Tibial artery (tissue), 4 donors: Measurements from ENCODE around the gene FBXO36.

Source experiments
- DNase-seq, 2 donors: peaks; one replicate each; pipeline ENCODE4 v3.0.0-alpha.2; 2019
- H3K27ac ChIP-seq, 2 donors: fragments of 200-600 bp; sonication (generic) in 1 of 2; 1 replicate in 1 of 2; 2 replicates in 1 of 2; pipeline ENCODE4 v1.5.1; 2018 to 2019; ENCODE audit warnings: mild to moderate bottlenecking in 1 of 2
- H3K27me3 ChIP-seq, 2 donors: fragments of 200-600 bp; sonication (generic) in 1 of 2; one replicate each; pipeline versions ENCODE4 v1.5.1 to v1.6.0; 2016 to 2019
- H3K36me3 ChIP-seq, 3 donors: fragments of 200-600 bp; sonication (generic) in 2 of 3; one replicate each; pipeline ENCODE4 v1.5.1; 2016 to 2019; ENCODE audit warnings: mild to moderate bottlenecking in 2 of 3
- H3K4me1 ChIP-seq, 4 donors: fragments of 200-600 bp; sonication (generic) in 2 of 4; 1 replicate in 3 of 4; 2 replicates in 1 of 4; pipeline ENCODE4 v1.5.1; 2016 to 2019
- H3K4me3 ChIP-seq, 2 donors: fragments of 200-600 bp; sonication (generic) in 1 of 2; 1 replicate in 1 of 2; 2 replicates in 1 of 2; pipeline ENCODE4 v1.5.1; 2018 to 2019; ENCODE audit warnings: mild to moderate bottlenecking in 2 of 2
- H3K9me3 ChIP-seq, 3 donors: fragments of 200-600 bp; sonication (generic) in 1 of 3; one replicate each; pipeline ENCODE4 v1.5.1; 2016 to 2019
- intact Hi-C: fragments of 100-400 bp; cut with DNase I; formaldehyde crosslinking; loops from one replicate; pipeline ENCODE4 v1.15.0; 2023; ENCODE audit warnings: low total_unique reads
- TF ChIP-seq, protein P1 (sequence below), 2 experiments: fragments of 200-600 bp in 1 of 2; fragments of 450-650 bp in 1 of 2; IDR thresholded peaks; one replicate each; pipeline ENCODE4 v1.5.1; 2017 to 2019; ENCODE audit warnings: antibody characterized with exemption in 2 of 2, mild to moderate bottlenecking in 1 of 2, moderate library complexity in 1 of 2

The FBXO36 gene

DNA sequence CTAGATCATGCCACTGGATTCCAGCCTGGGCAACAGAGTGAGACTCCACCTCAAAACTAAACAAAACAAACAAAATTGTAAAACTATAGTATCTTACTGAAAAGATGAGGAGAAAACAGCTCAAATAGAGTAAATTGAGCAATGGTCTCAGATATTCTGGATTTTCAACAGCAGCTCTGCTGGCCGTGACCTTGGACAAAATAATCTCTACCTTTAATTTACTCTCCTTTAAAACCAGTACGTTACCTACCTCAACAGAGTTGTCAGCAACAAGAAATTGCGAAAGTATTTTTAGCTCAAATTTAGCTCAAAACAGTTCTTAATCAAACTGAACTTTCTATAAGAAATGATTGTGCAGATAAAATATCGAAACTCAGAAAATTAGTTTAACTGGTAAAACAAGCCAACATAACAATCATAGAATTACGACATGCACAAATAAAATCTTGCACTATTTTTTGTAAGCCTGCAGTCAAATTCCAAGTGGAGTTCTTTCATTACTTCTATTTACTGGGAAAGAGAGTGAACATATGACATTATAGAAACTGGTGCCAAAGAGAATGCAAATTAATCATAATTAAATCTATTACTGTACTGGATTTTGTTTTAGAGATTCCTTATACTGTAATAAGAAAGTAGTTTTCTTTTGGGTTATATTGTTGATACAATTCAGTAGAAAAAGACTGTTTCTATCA lies 41.3 kb upstream of the FBXO36 start:
- DNase-seq: no peak
- H3K27me3 ChIP-seq: no peaks in the 10 kb centered on the region
- no peak overlapping the region for H3K27ac ChIP-seq
- H3K9me3 ChIP-seq: no peaks in the 10 kb centered on the region
- intact Hi-C loops: no loop called here
- no peak overlapping the region for H3K4me3 ChIP-seq
- TF ChIP-seq, protein P1, sequence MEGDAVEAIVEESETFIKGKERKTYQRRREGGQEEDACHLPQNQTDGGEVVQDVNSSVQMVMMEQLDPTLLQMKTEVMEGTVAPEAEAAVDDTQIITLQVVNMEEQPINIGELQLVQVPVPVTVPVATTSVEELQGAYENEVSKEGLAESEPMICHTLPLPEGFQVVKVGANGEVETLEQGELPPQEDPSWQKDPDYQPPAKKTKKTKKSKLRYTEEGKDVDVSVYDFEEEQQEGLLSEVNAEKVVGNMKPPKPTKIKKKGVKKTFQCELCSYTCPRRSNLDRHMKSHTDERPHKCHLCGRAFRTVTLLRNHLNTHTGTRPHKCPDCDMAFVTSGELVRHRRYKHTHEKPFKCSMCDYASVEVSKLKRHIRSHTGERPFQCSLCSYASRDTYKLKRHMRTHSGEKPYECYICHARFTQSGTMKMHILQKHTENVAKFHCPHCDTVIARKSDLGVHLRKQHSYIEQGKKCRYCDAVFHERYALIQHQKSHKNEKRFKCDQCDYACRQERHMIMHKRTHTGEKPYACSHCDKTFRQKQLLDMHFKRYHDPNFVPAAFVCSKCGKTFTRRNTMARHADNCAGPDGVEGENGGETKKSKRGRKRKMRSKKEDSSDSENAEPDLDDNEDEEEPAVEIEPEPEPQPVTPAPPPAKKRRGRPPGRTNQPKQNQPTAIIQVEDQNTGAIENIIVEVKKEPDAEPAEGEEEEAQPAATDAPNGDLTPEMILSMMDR (IDR thresholded peaks at IDR 0.05): no peak
- H3K4me1 ChIP-seq: peaks cover 0 to 38% (median 6%) of the 10 kb centered on the region in 4 donors
- peaks cover 18 to 33% (median 31%) of the 10 kb centered on the region in 3 donors for H3K36me3 ChIP-seq

DNA sequence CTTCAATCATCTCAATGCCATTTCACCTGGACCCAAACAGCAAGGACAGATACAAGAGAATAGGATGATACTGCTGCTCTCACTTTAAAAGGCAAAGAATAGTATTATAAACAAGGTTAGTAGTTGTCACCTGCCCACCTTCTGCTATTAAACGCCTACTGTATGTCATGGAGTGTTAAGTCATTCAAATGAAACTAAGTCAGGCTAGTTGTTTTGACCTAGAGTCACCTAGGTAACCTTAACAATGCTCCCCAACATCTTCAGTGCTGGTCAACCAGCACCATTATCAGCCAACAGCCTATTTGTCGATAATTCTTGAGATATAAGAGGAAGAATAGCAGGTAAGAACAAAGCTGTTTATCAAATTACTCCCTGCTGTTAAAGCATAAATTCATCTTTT lies 39.7 kb upstream of the FBXO36 start:
- no peaks in the 10 kb centered on the region for H3K27me3 ChIP-seq
- no peak overlapping the region for H3K27ac ChIP-seq
- peaks cover 0 to 51% (median 7%) of the 10 kb centered on the region in 4 donors for H3K4me1 ChIP-seq
- no peaks in the 10 kb centered on the region for H3K9me3 ChIP-seq
- DNase-seq: no peak
- H3K36me3 ChIP-seq: peaks cover 15 to 20% (median 18%) of the 10 kb centered on the region in 3 donors
- TF ChIP-seq, protein P1 (IDR thresholded peaks at IDR 0.05): no peak
- intact Hi-C loops: no loop called here
- no peak overlapping the region for H3K4me3 ChIP-seq

DNA sequence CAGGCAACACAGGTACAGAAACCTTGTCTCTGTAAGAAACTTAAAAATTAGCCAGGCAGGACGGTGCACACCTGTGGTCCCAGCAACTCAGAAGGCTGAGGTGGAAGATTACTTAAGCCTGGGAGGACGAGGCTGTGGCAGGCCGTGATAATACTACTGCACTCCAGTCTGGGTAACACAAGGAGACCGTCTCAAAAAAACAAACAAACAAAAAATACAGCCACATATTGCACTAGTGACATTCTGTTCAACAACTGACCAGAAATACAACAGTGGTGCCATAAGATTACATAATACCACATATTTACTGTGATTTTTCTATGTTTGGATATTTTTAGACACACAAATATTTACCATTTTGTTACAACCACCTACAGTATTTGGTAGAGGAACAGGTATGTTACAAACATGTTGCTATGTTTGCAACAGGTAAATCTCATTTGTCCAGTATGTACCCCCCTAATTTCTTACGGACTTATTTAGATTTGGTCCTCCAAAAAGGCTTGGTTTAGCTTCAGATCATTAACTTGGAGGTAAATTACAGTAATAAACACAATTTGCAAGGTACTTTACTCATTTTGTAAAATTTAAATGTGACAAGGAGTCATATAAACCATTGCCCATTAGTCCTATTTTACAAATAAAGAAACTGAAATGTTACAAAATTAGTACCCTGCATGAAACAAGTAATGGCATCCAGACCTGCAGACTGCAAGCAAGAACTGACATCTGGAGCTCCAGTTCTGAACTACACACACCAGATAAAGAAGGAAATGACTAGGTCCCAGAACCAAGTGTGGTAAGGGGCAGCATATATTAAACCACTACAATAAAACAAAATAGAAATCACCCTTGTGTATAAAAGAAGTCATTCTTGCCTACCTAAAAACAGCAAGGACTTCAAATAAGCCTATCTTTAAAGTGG lies 37.3 kb upstream of the FBXO36 start:
- H3K4me1 ChIP-seq: peaks cover 0 to 51% (median 9%) of the 10 kb centered on the region in 4 donors
- DNase-seq: no peak
- no peak overlapping the region for H3K27ac ChIP-seq
- no peak overlapping the region for H3K4me3 ChIP-seq
- TF ChIP-seq, protein P1 (IDR thresholded peaks at IDR 0.05): no peak
- intact Hi-C loops: no loop called here
- no peaks in the 10 kb centered on the region for H3K27me3 ChIP-seq
- H3K9me3 ChIP-seq: no peaks in the 10 kb centered on the region
- H3K36me3 ChIP-seq: no peaks in the 10 kb centered on the region

DNA sequence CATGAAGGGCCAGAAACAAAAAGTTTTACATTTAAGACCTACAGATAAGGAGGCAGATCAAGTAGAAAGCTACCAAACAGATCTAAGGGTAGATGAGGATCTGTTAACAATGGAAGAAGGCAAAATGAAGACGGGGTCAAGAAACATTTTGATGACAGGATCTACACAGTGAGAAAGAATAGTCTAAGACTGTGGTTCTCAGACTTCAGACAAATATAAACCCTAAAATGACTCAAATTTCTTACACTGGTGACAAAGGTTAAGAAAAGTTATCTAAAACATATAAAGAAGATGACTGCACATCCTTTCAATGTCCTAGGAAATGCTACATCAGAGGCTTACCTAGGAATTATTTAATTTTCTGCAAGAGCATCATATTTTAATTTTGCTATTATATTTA lies 34.9 kb upstream of the FBXO36 start:
- Histone ChIP-seq H3K27ac (no peak overlapping the region), H3K4me3 (no peak overlapping the region), H3K4me1 (peaks cover 0 to 46% (median 8%) of the 10 kb centered on the region in 4 donors), H3K27me3 (no peaks in the 10 kb centered on the region), H3K36me3 (no peaks in the 10 kb centered on the region), H3K9me3 (no peaks in the 10 kb centered on the region)
- DNase-seq: no peak
- intact Hi-C loops: no loop called here
- TF ChIP-seq, protein P1 (IDR thresholded peaks at IDR 0.05): no peak

DNA sequence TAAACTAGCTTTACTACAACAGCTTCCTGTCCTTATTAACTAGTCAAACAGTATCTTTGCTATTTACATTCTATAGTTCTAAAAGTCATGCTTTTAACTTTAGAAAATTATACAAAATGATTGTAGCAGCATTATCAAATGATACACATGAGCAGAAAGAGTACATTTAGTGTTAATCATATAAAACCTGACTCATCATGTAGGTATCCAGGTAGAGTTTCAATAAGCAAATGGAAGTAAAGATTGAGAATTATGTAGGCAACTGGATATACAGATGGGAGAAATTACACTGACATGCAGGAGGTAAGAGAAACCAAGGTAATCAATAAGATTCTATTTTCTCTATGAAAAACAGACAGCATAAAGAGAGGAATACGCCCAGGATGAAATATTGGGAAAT lies 34.3 kb upstream of the FBXO36 start:
- Histone ChIP-seq H3K4me3 (no peak overlapping the region), H3K4me1 (peaks cover 0 to 40% (median 5%) of the 10 kb centered on the region in 4 donors), H3K27me3 (no peaks in the 10 kb centered on the region), H3K9me3 (no peaks in the 10 kb centered on the region), H3K27ac (no peak overlapping the region), H3K36me3 (no peaks in the 10 kb centered on the region)
- intact Hi-C loops: no loop called here
- DNase-seq: no peak
- TF ChIP-seq, protein P1 (IDR thresholded peaks at IDR 0.05): no peak
